ENCODE measurements around the gene PTCHD1.

Gene PTCHD1

GRCh38 chrX:23373129-23373804, 38.6 kb downstream of the PTCHD1 start:
- DNase-seq (ENCODE audit: insufficient read length, low spot score) (no peak), FAIRE-seq (no peak)
- TF ChIP-seq, protein P1, sequence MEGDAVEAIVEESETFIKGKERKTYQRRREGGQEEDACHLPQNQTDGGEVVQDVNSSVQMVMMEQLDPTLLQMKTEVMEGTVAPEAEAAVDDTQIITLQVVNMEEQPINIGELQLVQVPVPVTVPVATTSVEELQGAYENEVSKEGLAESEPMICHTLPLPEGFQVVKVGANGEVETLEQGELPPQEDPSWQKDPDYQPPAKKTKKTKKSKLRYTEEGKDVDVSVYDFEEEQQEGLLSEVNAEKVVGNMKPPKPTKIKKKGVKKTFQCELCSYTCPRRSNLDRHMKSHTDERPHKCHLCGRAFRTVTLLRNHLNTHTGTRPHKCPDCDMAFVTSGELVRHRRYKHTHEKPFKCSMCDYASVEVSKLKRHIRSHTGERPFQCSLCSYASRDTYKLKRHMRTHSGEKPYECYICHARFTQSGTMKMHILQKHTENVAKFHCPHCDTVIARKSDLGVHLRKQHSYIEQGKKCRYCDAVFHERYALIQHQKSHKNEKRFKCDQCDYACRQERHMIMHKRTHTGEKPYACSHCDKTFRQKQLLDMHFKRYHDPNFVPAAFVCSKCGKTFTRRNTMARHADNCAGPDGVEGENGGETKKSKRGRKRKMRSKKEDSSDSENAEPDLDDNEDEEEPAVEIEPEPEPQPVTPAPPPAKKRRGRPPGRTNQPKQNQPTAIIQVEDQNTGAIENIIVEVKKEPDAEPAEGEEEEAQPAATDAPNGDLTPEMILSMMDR (IDR thresholded peaks at IDR 0.05; ENCODE audit: insufficient read depth, missing control alignments) = no peak

DNA sequence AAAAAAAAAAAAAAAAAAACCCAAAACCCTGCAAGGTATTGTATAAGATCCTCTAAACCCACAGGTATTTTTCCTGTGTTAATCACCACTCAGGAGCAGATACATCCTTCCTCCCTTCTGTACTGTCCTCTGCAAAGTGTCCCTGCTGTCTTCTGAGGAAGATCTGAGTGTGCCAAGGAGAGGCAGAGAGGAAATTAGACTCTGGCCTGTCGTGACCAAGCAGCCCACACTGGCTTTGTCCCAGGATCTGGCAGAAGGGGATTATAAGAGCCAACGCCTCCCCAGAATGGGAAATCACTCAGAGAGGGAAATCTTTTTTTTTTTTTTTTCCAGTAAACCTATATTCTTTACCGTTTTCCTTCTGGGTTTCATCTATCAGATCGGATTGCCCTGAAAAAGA, 39.6 kb downstream of the PTCHD1 start:
- TF ChIP-seq, protein P1 (IDR thresholded peaks at IDR 0.05; ENCODE audit: insufficient read depth, missing control alignments) = no peak
- DNase-seq (ENCODE audit: insufficient read length, low spot score) (no peak), FAIRE-seq (no peak)

DNA sequence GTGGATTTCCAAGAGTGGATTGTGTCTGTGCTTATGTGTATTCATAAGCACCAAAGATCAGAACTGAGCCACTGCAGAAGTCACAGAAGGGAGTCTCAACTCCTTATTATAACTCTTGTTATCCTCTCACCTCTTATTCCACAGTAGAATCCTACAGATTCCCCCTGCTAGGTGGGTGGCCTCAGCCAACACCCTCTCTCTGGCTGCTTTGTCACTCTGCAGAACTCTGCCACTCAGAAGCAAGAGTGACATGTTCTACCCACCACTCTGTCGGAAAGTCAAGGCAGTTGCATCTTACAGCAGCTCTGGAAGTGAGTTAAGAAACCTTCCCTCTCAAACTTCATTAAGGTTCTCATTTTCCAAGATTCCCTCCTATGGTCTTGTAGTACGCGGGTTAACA, 41.9 kb downstream of the PTCHD1 start:
- TF ChIP-seq, protein P1 (IDR thresholded peaks at IDR 0.05; ENCODE audit: insufficient read depth, missing control alignments) = no peak
- FAIRE-seq (no peak), DNase-seq (ENCODE audit: insufficient read length, low spot score) (no peak)

DNA sequence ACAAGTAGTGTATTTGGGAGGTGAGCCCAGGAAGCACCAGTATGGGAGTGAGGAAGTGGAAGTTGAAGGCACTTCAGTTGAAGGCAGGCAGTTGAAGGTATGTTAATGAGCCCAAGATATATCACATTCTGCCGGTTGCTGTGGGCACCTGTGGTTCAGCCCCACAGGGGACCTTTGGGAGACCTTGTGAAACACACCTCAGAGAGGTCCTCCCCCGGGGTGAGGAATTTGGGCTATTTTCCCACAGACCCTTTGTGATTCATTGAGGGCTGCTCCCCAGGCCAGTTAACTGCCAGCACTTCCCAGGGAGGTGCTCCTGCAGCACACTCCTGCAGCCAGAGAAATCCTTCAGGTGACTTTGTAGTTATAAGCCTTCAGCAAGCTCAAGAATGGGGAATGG, 45.9 kb downstream of the PTCHD1 start:
- DNase-seq (ENCODE audit: insufficient read length, low spot score) = no peak
- TF ChIP-seq, protein P1 (IDR thresholded peaks at IDR 0.05; ENCODE audit: insufficient read depth, missing control alignments) = no peak
- no peak for FAIRE-seq

DNA sequence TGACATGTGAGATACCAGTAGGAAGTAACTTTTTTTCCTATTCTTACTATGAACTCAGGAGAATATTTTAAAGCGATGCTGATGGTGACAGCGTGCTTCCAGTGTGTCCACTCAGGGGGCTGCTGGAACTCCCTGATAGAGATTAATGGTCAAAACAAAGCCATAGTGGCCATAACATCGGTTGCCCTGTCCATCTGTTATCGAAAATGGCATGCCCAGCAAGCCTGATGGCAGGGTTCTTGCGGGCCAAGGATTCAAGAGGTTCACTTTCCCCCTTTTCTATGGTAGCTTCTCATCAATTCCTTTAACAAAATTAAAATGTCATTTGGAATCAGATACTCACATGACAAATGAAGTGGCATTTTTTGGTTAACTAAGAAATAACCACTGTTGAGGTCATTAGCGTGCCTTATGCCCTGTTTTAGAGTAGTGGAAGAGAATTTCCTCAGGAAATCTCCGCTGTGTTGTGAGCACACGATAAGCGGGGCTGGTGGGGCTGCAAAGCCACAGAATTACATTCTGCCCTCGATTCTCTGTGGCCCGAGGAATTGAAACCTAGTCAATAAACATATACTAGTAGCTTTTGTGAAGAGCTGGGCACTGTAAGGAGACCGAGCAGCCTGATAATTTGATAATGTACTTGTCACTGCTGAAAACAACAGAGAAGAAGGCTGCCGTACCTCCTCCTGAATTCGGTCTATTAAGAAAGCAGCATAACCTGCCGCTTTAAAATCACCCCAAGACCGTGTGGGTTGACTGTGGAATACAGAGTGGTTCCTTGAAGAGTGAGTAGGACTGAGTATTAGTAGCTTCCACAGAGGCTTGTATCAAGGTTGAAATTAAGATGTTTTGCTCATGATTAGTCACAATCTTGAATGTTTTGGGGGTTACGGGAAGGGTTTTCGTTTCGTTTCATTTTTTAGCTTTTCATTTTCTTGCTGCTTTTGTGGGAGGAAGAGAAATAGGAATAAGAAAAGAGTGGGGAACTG, 46.7 kb downstream of the PTCHD1 start:
- TF ChIP-seq, protein P1 (IDR thresholded peaks at IDR 0.05; ENCODE audit: insufficient read depth, missing control alignments) = no peak

GRCh38 chrX:23382572-23382971, 47.9 kb downstream of the PTCHD1 start:
- TF ChIP-seq, protein P1 (IDR thresholded peaks at IDR 0.05; ENCODE audit: insufficient read depth, missing control alignments) = no peak
- DNase-seq (ENCODE audit: insufficient read length, low spot score) = no peak
- FAIRE-seq = no peak

More for the DNA sequence above, 46.7 kb downstream of the PTCHD1 start:
- DNase-seq (ENCODE audit: insufficient read length, low spot score) (no peak), FAIRE-seq (no peak)

Data from D721Med (cell line).